Kidney (tissue), 14 donors: ENCODE data around the gene RASIP1. TPM values are rescaled to one million over a fixed set of nuclear protein-coding genes. Genes with fewer than 3 reads are reported as not detected.

Source experiments
- DNase-seq, 5 donors: peaks; one replicate each; pipeline ENCODE4 v3.0.0-alpha.2; 2013 to 2020
- FAIRE-seq: peaks from 2 replicates; lab custom pipeline; 2012; peaks lifted over from hg19 to GRCh38; lab: Jason Lieb, UNC
- H3K27ac ChIP-seq, 2 donors: one replicate each; pipeline ENCODE4 v1.7.0; 2013; ENCODE audit warnings: low read depth in 2 of 2, low read length in 2 of 2, inconsistent platforms in 1 of 2
- H3K27me3 ChIP-seq: one replicate; pipeline ENCODE4 v1.7.1; 2013; ENCODE audit warnings: low read length, inconsistent platforms; ENCODE audit not compliant: control insufficient read depth, insufficient read depth
- H3K36me3 ChIP-seq, 3 donors: one replicate each; pipeline versions ENCODE4 v1.7.0 to v1.7.1; 2013; ENCODE audit warnings: low read length in 3 of 3, control low read depth in 1 of 3, inconsistent platforms in 1 of 3; ENCODE audit not compliant: insufficient read depth in 3 of 3, control insufficient read depth in 2 of 3
- H3K4me1 ChIP-seq, 3 donors: one replicate each; pipeline versions ENCODE4 v1.7.0 to v1.7.1; 2013; ENCODE audit warnings: low read length in 3 of 3, inconsistent platforms in 1 of 3, low read depth in 1 of 3; ENCODE audit not compliant: control insufficient read depth in 2 of 3, insufficient read depth in 2 of 3
- H3K4me3 ChIP-seq, 3 donors: one replicate each; pipeline versions ENCODE4 v1.7.0 to v1.8.1; 2013; ENCODE audit warnings: low read length in 3 of 3, control low read depth in 1 of 3, inconsistent platforms in 1 of 3
- H3K9ac ChIP-seq, 3 donors: one replicate each; pipeline versions ENCODE4 v1.7.0 to v1.7.1; 2013; ENCODE audit warnings: low read length in 3 of 3, control low read depth in 1 of 3, inconsistent platforms in 1 of 3
- H3K9me3 ChIP-seq, 3 donors: one replicate each; pipeline versions ENCODE4 v1.7.0 to v1.7.1; 2013; ENCODE audit warnings: low read length in 3 of 3, control low read depth in 1 of 3, inconsistent platforms in 1 of 3; ENCODE audit not compliant: control insufficient read depth in 2 of 3, insufficient read depth in 1 of 3
- intact Hi-C: fragments of 100-400 bp; cut with DNase I; formaldehyde crosslinking; loops from one replicate; pipeline ENCODE4 v1.11.1; 2022
- polyA plus RNA-seq: library from polyadenylated mRNA; stranded (reverse); fragments of 350-450 nt; fragmentation: Illumina TruSeq; extraction: RNeasy Lipid Tissue Mini Kit (QIAGEN cat#74804); gene quantifications from one replicate; pipeline ENCODE4 v1.2.3, GENCODE V29; 2014; ENCODE audit warnings: low read depth, low replicate concordance; ENCODE audit not compliant: insufficient read depth
- total RNA-seq: library from RNA; stranded (reverse); fragmentation: NEBNext Ultra II Directional; extraction: Animal tissue kit (Norgen Biotek cat#: 25700); gene quantifications from one replicate; pipeline ENCODE4 v1.2.1, GENCODE V29; 2021
- TF ChIP-seq, protein P1 (sequence below): IDR thresholded peaks from 3 replicates; pipeline ENCODE4 v1.5.1; 2012; ENCODE audit warnings: mild to moderate bottlenecking, moderate library complexity, borderline replicate concordance; ENCODE audit not compliant: insufficient read depth; ENCODE audit errors: extremely low read depth
- donor health status: control.
- donor health status: control.
- donor health status: control.
- donor health status: control.
- donor health status: control.
- donor health status: DM: yes; HTN: yes; CAD: no.
- donor health status: Normal renal cell carcinoma (clear cell type).

Gene RASIP1
- total and polyA plus RNA-seq, 2 donors from 2014 or later = 13.6 to 23.3 TPM

DNA sequence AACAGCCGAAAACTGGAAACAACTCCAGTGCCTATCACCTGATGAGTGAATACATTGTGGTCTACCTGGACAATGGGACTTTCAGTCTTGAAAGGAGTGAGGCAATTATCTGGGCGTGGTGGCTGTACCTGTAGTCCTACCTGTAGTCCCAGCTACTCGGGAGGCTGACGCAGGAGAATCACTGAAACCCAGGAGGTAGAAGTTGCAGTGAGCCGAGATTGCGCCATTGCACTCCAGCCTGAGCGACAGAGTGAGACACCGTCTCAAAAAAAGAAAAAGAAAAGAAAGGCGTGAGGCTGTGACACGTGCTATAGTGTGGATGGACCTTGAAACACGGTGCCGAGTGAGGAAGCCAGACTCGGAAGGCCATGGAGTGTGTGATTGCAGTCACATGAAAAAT lies 63.5 kb downstream of the RASIP1 start:
- Histone ChIP-seq H3K9ac (no peak overlapping the region), H3K4me1 (peaks cover 0 to 4% (median 2%) of the 10 kb centered on the region in 3 donors), H3K27ac (no peak overlapping the region), H3K27me3 (no peaks in the 10 kb centered on the region), H3K36me3 (no peaks in the 10 kb centered on the region), H3K4me3 (no peak overlapping the region), H3K9me3 (no peaks in the 10 kb centered on the region)
- FAIRE-seq (no peak), DNase-seq (no peak)
- TF ChIP-seq, protein P1, sequence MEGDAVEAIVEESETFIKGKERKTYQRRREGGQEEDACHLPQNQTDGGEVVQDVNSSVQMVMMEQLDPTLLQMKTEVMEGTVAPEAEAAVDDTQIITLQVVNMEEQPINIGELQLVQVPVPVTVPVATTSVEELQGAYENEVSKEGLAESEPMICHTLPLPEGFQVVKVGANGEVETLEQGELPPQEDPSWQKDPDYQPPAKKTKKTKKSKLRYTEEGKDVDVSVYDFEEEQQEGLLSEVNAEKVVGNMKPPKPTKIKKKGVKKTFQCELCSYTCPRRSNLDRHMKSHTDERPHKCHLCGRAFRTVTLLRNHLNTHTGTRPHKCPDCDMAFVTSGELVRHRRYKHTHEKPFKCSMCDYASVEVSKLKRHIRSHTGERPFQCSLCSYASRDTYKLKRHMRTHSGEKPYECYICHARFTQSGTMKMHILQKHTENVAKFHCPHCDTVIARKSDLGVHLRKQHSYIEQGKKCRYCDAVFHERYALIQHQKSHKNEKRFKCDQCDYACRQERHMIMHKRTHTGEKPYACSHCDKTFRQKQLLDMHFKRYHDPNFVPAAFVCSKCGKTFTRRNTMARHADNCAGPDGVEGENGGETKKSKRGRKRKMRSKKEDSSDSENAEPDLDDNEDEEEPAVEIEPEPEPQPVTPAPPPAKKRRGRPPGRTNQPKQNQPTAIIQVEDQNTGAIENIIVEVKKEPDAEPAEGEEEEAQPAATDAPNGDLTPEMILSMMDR = no peak
- intact Hi-C loops = no loop called here

DNA sequence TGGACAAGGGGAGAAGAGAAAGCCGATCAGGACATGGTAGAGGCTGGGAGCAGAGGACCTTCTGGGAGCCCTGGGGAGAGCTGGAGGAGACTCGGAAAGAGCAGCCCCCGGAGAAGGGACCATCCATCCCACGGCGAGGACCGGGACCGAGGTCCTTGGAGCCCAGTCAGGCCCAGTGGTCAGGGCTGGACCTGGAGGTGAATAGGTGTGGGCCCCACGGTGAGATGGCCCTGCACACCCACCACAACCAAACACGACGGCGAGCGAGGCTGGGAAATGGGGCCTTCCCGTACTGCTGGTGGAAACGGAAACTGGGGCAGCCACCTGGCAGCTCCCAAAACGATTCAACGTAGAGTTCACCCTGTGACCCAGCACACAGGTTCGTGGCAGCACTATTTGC lies 63.9 kb downstream of the RASIP1 start:
- H3K4me3 ChIP-seq = no peak overlapping the region
- H3K9ac ChIP-seq = no peak overlapping the region
- FAIRE-seq = no peak
- TF ChIP-seq, protein P1 = no peak
- H3K27me3 ChIP-seq = no peaks in the 10 kb centered on the region
- no peaks in the 10 kb centered on the region for H3K9me3 ChIP-seq
- H3K27ac ChIP-seq = no peak overlapping the region
- no peaks in the 10 kb centered on the region for H3K36me3 ChIP-seq
- intact Hi-C loops = no loop called here
- DNase-seq = no peak
- peaks cover 0 to 4% (median 2%) of the 10 kb centered on the region in 3 donors for H3K4me1 ChIP-seq

DNA sequence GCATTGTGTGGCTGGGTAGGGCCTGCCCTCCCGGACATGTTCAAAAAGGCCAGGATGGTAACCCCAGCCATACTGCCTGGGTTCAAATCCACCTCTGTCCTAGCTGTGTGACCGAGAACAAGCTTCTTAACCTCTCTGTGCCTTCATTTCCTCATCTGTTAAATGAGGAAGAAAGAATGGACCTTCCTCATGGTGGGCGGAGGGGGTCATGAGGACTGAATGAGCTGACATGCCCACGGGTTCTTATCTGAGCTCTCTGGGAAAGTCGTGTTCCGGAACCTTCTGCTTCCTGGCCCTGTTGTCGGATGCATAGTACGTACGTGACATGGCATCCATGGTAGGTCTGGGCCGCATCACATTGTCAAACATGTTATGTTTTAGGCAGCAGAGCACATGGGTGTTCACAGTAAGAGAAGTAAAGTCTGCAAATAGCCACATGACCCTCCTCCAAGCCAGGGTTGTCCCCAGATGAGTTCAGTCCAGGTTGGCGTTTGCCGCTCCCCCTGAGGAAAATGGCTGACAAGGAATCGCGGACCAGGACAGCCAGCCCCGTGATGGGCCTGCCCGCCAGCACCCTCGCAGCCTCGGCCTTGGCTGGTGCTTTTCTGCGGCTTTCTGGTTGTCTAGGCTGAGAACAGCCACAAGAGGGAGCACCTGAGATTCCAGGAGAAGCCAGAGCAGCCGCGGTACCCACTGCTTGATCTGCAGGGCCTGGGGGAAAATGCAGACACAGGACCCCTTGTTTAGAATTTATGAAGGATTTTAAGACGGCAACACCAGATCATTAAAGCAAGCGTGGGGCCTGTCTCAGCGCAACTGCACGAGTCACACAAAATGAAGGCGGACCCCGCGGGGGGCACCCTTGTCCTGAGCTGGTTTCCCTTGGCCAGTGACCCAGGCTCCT lies 65.2 kb downstream of the RASIP1 start:
- intact Hi-C loops = no loop called here
- TF ChIP-seq, protein P1 = peak; percentile 84
- peak overlapping the region in 1 of 3 donors; percentile 38 for H3K9ac ChIP-seq
- no peak overlapping the region for H3K4me3 ChIP-seq
- peak; percentile 86 to 94 (median 91) for DNase-seq
- H3K27me3 ChIP-seq = no peaks in the 10 kb centered on the region
- peak overlapping the region in 1 of 2 donors; percentile 5 for H3K27ac ChIP-seq
- peaks cover 0 to 4% (median 0%) of the 10 kb centered on the region in 3 donors for H3K4me1 ChIP-seq
- no peaks in the 10 kb centered on the region for H3K9me3 ChIP-seq
- no peaks in the 10 kb centered on the region for H3K36me3 ChIP-seq
- FAIRE-seq = no peak
